HFF-Myc (cell line): Measurements from ENCODE around the gene MBOAT1.
"Not testable (repeated sequence)": the region's sequence is repeated elsewhere in the genome, so short reads cannot be mapped to it uniquely, and the experiment has no call there.

ENCODE experiments used
- DNase-seq: peaks from one replicate; pipeline ENCODE4 v3.0.0-alpha.2; 2011; ENCODE audit warnings: low read depth; ENCODE audit errors: extremely low read depth
- H3K4me3 ChIP-seq: replicated peaks from 2 replicates; pipeline ENCODE4 v1.5.1; 2011; ENCODE audit warnings: low read depth, mild to moderate bottlenecking, control low read depth, low read length
- CTCF ChIP-seq: IDR thresholded peaks from 2 replicates; pipeline ENCODE4 v1.5.1; 2012; ENCODE audit warnings: mild to moderate bottlenecking, low read depth, low read length, control low read depth; ENCODE audit errors: missing control alignments

Gene MBOAT1

GRCh38 chr6:20253021-20253420, 40.8 kb upstream of the MBOAT1 start:
- no peak for DNase-seq
- TF ChIP-seq CTCF, result no peak

GRCh38 chr6:20252311-20252710, 40.0 kb upstream of the MBOAT1 start:
- no peak for TF ChIP-seq CTCF
- H3K4me3 ChIP-seq, result no peak overlapping the region
- DNase-seq, result no peak

More at GRCh38 chr6:20253021-20253420, 40.8 kb upstream of the MBOAT1 start:
- H3K4me3 ChIP-seq, result no peak overlapping the region

GRCh38 chr6:20251525-20251924, 39.3 kb upstream of the MBOAT1 start:
- no peak for TF ChIP-seq CTCF
- DNase-seq, result no peak
- no peak overlapping the region for H3K4me3 ChIP-seq

- no peak for TF ChIP-seq CTCF
- DNase-seq, result no peak
- no peak overlapping the region for H3K4me3 ChIP-seq
Measured at GRCh38 chr6:20246125-20246524, 33.9 kb upstream of the MBOAT1 start.

- H3K4me3 ChIP-seq, DNase-seq: not testable (repeated sequence)
Measured at GRCh38 chr6:20244807-20245681, 32.8 kb upstream of the MBOAT1 start.

GRCh38 chr6:20243288-20243687, 31.0 kb upstream of the MBOAT1 start:
- DNase-seq, result no peak
- no peak overlapping the region for H3K4me3 ChIP-seq
- TF ChIP-seq CTCF, result no peak

GRCh38 chr6:20242397-20242796, 30.1 kb upstream of the MBOAT1 start:
- no peak for TF ChIP-seq CTCF
- no peak overlapping the region for H3K4me3 ChIP-seq
- no peak for DNase-seq
